Stimulated activated CD4-positive, alpha-beta T cell treated with anti-CD3 and anti-CD28 coated beads, Interleukin-12 subunit alpha, Interleukin-12 subunit beta, amount 100 ng/mL, for 4 hours (primary cell): Measurements from ENCODE around the gene MCMBP.
"Not testable (repeated sequence)": the region's sequence is repeated elsewhere in the genome, so short reads cannot be mapped to it uniquely, and the experiment has no call there.

Experiments used
- DNase-seq: peaks from one replicate; pipeline ENCODE4 v3.0.0-alpha.2; 2020

Gene MCMBP

GRCh38 chr10:119827430-119827829 lies 45.2 kb downstream of the MCMBP start:
- no peak for DNase-seq

- no peak for DNase-seq
These were observed 45.9 kb downstream of the MCMBP start for GRCh38 chr10:119826771-119827170.

GRCh38 chr10:119824299-119824698 lies 48.3 kb downstream of the MCMBP start:
- DNase-seq: no peak

GRCh38 chr10:119821182-119821581 lies 51.5 kb downstream of the MCMBP start:
- no peak for DNase-seq

GRCh38 chr10:119818889-119819270 lies 53.8 kb downstream of the MCMBP start:
- no peak for DNase-seq

GRCh38 chr10:119817991-119818888 lies 54.4 kb downstream of the MCMBP start:
- no peak for DNase-seq

GRCh38 chr10:119815671-119816070 lies 57.0 kb downstream of the MCMBP start:
- no peak for DNase-seq

GRCh38 chr10:119812684-119813083 lies 60.0 kb downstream of the MCMBP start:
- DNase-seq: no peak

- no peak for DNase-seq
These were observed 61.5 kb downstream of the MCMBP start for GRCh38 chr10:119811122-119811521.

- no peak for DNase-seq
These were observed 64.5 kb downstream of the MCMBP start for GRCh38 chr10:119807960-119808697.

- no peak for DNase-seq
These were observed 66.1 kb downstream of the MCMBP start for GRCh38 chr10:119806334-119807130.

- no peak for DNase-seq
These were observed 66.9 kb downstream of the MCMBP start for GRCh38 chr10:119805702-119806230.

GRCh38 chr10:119803264-119803663 lies 69.4 kb downstream of the MCMBP start:
- DNase-seq: no peak

GRCh38 chr10:119801998-119802538 lies 70.6 kb downstream of the MCMBP start:
- no peak for DNase-seq

- DNase-seq: no peak
These were observed 71.5 kb downstream of the MCMBP start for GRCh38 chr10:119801176-119801575.

GRCh38 chr10:119796039-119796438 lies 76.6 kb downstream of the MCMBP start:
- DNase-seq: no peak

- DNase-seq: not testable (repeated sequence)
These were observed 77.5 kb downstream of the MCMBP start for GRCh38 chr10:119795101-119795500.

- DNase-seq: no peak
These were observed 86.4 kb downstream of the MCMBP start for GRCh38 chr10:119786117-119786769.

- no peak for DNase-seq
These were observed 88.1 kb downstream of the MCMBP start for GRCh38 chr10:119784340-119785067.

- no peak for DNase-seq
These were observed 89.0 kb downstream of the MCMBP start for GRCh38 chr10:119783665-119784027.

GRCh38 chr10:119782981-119783664 lies 89.5 kb downstream of the MCMBP start:
- DNase-seq: no peak
